GM19324 (cell line): ENCODE measurements around the gene RETREG2.

ENCODE experiments used
- ATAC-seq: cut with Tn5 transposase; IDR thresholded peaks from one replicate; pipeline ENCODE4 v1.9.1; 2021; ENCODE audit warnings: mild to moderate bottlenecking, moderate library complexity; ENCODE audit not compliant: unreplicated experiment, low FRiP score

Gene RETREG2

DNA sequence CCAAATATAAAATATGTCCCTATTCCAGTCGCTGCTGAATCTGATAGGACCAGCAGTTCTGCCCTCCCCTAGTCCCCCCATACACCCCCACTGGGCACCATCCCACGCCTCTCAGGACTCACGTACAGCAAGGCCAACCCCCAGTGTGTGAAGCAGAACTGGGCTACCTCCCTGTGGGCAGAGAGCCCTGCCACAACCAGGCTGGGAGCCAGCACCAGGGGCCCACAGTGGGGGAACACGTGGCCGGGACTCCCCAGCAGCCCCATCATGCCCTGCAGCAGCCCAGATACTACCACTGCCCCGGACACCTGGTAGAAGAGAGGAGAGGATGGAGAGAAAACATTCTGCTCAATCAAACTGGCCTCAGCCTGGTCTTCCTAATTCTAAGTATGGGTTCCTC is 9.5 kb upstream of the RETREG2 start:
- ATAC-seq = no peak

DNA sequence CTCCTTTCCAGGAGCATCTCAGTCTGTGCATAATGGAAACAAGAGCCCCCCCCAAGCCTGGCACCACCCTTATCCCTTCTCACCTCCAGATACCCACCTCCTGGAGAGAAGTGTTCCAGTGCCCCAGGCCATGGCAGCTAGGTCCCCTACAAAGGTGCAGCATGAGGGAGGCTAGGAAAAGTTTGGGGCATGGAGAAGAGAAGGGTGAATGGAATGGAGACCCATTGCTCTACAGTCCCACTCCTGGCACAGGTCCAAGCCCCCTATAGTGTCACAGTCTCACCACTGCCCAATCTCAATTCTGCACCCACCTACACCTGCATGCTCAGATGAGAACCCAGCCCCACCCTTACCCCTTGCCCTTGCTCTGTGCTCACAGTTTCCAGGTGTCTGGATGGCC is 9.1 kb upstream of the RETREG2 start:
- no peak for ATAC-seq

DNA sequence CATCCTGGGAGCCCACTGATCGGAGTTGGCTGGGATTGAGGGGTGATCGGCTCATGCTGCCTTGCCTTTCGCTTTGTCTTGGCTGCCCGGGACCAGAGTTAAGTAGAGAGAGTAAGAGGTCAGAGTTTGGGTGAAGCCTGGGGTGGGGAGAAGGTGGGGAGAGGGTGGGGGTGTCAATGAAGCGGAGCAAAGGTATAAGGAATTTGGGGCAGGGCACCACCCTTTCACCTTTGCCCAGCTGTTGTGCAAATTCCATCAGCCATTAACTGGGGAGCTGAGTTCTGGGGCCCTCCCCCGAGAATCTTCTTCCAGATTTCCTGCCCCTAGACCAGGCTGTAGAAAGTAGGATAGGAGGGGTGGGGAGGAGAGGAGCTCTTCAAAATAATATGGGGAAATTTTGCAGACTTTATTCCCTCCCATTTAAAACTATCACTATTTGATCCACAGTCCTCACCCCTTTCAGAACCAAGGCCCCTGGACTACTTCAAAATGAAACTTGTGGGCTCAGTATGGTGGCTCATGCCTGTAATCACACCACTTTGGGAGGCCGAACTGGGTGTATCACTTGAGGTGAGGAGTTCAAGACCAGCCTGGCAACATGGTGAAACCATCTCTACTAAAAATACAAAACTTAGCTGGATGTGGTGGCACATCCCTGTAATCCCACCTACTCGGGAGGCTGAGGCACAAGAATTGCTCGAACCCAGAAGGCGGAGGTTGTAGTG is 8.0 kb upstream of the RETREG2 start, which contains the start of gene SLC23A3:
Gene SLC23A3, minus strand, starts transcription at position 100 of the 725 bp plus-strand sequence. Its CDS starts 45 bp downstream, at position 55.
- ATAC-seq = no peak

DNA sequence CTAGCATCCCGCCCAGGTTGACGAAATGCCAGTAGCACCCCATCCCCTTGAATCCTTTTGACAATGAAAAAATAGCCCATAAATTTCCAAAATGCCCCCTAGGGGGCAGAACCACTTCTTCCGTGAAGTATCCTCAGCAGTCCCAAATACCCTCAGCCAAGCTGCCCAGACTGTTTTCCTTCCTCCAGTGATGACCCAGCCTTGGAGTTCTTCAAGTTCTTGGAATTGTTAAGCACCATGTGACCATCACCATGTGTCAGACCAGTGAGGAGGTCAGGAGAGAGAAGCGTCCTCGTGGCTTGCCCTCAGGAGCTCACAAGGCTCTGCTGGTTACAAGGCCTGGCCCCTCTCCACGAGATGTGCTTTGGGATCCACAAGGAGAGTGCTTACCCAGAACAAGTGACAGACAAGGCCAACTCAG is 6.8 kb upstream of the RETREG2 start:
- ATAC-seq = no peak

DNA sequence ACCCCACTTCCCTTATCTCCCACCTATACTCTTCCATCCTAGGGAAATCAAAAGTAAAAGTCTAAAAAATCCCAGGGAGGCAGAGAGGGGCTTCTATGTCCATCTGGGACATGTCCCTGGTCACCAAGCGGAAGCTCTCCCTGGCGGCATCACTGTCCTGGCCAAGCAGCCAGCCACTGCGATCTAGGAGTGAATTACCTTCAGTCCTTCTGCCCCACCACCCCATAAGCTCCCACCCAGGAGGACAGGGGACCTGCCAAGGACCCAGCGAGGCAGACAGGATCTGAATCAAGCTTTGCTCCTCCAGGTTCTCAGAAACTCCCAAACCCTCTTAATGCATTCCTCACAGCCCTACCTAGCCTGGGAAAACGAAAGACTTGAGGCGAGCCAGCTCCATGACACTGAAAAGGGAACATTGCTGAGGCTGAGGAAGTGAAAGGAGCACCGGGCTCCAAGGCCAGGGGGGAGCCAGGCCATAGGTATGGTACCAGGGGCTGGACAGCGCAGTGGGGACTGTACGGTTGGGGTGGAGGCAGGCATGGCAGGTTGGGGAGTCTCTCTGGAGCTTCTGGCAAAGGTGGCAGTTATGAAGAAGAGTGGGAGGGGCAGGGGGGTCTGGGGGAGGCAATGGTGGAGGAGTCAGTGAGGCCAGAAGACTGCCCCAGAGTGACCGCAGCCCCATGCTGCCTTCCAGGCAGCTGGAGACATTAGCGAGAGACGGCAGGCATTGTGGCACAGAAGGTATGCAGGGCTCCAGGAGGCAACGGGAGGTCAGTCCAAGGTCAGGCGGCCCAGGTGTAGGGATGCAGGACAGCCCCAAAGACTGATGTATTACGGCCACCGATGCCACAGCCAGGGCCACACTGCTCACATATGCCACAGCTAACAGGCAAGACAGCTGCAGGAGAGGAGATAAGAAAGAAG is 5.6 kb upstream of the RETREG2 start:
- ATAC-seq = no peak

DNA sequence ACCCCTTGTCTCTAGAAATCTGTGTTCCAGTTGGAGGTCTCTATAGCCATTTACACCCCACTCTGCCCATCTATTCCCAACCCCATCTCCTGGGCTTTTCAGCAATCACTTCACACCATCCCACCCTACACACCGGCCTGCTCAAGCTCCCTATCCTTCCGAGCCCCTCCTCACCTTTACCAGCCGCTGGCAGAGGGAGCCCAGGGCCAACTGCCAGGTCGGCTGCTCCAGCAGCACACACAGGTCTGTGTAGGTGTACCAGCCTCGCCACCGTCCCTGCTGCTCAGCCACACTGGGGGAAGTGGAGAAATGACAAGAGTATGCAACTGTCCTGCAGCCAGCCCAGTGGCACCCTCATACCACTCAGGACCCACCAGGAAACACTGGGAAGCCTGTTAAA is 4.9 kb upstream of the RETREG2 start:
- no peak for ATAC-seq

DNA sequence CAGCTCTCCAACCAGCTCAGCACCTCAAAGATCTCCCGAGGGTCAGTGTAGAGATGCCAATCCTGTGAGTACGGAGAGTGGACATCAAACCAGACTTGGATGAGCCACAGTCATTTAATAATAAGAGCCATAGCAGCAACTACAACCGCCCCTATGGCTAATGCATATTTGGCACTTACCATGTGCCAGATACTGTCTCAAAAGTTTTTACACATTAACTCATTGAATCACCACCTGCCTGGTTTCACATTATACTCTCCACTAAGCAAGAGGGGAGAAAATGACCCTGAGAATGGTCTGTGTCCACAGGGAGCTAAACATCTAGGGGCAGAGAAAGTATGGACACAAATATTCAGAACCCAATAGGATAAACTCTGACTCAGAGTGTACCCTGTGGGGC is 3.9 kb upstream of the RETREG2 start:
- no peak for ATAC-seq

DNA sequence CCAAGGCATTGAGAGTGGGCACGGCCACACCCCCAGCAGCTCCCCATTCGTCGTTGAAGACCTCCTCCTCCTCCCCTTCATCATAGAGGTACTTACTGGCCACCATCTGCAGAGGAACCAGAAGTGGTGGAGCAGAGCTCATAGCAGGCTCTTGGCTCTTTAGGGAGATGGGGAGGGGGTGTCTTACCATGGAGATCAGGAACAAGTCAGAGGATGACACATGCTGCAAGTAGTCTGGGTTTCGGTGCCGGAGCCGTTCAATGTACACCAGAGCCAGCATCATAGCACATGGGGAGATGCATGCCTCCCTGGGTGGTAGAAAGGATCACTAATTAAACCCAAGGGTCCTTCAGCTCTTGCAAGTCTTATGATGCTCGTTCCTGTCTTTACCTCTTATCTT is 3.3 kb upstream of the RETREG2 start:
- ATAC-seq = no peak

DNA sequence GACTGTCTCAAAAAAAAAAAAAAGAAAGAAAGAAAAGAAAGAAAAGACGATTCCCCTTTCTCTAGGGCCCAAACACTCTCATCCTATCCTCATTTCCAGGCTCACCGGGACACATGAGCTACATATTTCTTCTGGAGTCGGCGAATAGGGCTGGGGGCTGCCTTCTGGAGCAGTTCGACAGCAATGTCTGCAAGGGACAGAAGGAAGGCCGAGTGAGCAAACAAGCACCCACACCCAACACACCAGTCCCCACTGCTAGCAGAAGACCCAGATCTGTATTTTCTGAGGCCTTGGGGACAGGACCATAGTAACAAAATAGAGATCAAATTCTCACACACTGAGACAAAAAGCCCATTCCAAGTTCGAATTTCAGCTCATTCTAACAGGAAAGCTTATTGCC is 2.6 kb upstream of the RETREG2 start:
- no peak for ATAC-seq

DNA sequence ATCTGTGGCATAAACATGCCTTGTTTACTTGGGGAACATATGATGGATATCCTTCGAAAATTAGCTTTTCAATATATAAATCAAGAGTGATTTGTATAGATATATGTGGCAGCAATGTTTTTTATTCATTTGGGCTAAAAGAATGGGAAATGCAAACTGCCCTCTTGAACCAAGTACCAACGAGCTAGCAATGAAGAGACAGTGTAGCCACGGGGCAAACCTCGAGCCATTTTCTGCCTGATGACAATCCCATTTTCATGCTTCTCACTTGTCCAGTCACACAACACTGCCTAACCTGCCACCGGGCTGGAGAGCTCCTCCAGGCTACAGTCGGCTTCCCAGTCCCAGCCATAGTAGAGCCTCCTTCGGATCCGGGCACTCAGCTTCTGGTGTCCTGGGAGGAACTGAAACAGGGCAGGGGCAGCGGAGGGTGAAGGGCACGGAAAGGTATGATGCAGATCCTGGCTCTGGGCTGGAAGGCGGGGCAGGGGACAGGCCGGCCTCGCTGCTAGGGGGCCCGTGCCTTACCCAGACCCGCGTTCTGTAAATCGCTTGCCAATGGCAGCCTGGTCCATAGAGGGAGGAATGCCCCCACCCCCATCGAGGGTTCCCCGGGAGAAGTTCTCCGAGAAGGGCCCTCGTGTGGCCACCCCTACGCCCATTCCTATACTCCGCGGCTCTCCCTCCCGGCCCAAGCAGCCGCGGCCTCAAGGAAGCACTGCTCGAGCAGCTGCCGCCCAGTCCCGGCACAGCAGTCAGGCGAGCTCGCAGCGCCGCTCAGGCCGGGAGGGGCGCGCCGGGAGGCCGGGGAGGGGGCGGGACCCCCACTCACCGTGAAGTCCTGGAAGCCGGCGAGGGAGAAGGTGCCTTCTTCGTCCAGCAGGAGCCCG is 1.9 kb upstream of the RETREG2 start:
- peak; percentile 10 for ATAC-seq

DNA sequence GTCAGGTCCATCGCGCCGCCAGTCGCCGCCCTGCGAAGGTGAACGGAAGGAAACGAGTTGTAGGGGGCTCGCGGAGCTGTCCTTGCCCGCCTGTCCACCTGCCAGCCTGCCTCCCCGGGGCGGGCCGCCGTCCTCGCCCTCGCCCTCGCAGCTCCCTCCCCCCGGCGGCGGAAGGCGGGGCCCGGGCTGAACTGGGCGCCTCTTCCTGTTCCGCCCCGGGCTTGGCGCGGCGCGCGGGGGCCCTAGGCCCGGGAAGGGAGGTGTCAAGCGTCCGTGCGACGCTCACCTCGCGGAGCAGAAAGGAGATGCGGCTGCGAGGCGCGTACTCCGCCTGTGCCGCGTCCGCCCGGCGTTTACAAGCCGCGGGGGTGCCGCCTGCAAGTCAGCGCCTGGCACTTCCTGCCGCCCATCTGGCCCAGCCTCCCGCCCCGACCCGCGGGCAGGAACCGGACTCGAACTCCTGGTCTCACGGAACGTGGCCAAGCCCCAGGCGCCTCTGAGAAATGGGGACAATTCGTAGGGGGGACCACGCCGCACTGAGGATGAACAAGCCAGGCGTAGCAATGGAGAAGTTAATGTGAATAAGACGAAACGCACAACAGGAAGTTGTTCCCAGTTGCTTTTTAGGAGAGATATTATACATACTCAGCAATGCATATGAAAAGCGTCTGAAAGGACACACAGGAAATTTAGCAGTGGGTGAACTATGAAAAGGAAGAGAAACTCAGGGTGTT is 1.1 kb upstream of the RETREG2 start, which contains the start of gene CNPPD1:
Gene CNPPD1, minus strand, starts transcription at position 108 of the 734 bp plus-strand sequence. Its CDS starts 97 bp downstream, at position 11.
- ATAC-seq = peak; percentile 68

DNA sequence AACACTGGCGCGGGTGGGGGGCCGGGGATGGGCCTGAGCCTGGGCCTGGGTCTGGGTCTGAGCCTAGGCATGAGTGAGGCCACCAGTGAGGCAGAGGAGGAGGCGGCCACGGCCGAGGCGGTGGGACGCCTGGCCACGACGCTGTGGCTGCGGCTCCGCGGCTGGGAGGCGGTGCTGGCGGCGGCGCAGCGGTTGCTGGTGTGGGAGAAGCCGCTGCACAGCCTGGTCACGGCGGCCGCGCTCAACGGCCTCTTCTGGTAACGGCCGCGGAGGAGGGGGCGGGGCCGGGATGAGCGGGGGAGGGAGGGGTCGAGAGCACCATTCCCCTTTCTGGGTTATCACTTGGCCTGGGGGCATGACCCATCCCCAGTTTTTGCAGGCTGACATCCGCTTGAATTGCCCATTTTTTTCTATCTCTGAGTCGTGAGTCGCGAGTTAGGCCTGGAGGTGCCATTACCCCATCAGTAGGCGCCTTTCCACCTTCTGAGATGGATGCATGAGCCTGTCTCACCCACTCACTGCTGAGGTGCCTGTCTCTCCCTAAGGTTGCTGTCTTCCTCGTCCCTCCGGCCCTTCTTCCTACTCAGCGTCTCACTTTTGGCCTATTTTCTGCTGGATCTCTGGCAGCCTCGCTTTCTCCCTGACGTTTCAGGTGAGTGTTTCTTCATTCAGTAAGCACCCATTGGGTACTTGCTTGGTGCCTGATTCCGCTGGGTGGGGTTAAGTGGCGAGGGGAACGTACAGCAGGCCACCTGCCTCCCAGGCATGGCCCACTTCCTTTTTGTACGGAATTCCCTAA is 501 bp downstream of the RETREG2 start:
- ATAC-seq = no peak

DNA sequence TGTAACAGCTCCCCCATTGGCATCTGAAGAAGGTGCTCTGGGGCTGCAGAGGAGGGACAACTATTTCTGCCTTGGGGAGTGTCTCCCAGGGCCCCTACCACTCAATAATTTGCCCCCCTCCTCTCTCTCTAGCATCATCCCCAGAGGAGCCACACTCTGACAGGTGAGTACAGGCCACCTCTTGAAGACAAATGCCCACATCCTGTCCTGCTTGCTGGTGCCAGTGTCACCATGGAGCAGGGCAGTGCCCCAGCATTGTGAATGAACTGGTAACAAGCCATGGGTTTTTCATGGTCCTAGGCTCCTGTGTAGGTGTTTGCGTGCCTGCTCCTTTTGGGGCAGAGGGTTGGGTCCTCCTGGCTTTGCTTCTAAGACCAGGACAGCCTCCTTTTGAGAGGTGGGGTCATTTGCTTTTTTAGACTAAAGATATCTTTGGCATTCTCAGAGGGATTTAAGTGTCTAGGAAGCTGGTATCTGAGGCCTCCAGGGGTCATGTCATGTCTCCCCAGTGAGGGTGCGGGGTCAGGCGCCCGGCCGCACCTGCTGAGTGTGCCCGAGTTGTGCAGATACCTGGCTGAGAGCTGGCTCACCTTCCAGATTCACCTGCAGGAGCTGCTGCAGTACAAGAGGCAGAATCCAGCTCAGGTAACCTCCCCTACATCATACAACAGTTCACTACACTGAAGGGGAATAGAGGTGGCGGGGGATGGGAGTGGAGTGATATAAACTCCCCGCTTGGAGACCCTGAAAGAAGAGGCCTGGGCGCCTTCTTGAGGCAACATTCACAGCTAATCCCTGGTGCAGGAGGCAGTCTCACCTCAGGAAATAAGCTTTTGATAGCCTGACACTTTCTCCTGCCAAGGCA is 1.8 kb downstream of the RETREG2 start:
- ATAC-seq = no peak

DNA sequence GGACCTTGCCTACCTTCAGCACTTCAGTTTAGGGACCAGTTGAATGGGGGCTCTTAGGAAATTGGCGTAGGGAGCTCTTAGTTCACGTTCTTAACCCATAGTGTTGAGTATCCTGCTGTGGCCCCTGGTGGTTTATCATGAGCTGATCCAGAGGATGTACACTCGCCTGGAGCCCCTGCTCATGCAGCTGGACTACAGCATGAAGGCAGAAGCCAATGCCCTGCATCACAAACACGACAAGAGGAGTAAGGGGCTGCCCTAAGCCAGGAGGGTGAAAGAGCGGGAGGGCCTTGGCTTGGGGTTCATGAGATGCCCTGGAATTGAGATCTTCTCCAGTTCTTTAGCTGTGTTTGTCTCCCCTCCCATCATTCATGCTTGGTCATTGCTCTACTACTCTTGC is 2.9 kb downstream of the RETREG2 start:
- no peak for ATAC-seq

DNA sequence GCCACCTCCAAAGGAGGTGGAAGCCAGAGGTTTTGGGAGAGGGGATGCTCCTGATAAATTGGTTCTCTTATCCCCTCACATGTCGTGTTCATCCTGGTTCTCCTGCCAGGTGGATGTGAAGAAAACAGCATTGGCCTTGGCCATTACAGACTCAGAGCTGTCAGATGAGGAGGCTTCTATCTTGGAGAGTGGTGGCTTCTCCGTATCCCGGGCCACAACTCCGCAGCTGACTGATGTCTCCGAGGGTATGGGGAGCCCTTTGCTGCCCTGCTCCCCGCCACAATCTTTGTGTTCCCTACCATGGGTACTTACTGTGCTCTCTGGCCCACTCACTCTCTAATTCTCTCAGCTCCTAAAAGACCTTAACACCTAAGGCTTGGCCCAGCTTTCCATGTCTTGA is 3.5 kb downstream of the RETREG2 start:
- no peak for ATAC-seq

DNA sequence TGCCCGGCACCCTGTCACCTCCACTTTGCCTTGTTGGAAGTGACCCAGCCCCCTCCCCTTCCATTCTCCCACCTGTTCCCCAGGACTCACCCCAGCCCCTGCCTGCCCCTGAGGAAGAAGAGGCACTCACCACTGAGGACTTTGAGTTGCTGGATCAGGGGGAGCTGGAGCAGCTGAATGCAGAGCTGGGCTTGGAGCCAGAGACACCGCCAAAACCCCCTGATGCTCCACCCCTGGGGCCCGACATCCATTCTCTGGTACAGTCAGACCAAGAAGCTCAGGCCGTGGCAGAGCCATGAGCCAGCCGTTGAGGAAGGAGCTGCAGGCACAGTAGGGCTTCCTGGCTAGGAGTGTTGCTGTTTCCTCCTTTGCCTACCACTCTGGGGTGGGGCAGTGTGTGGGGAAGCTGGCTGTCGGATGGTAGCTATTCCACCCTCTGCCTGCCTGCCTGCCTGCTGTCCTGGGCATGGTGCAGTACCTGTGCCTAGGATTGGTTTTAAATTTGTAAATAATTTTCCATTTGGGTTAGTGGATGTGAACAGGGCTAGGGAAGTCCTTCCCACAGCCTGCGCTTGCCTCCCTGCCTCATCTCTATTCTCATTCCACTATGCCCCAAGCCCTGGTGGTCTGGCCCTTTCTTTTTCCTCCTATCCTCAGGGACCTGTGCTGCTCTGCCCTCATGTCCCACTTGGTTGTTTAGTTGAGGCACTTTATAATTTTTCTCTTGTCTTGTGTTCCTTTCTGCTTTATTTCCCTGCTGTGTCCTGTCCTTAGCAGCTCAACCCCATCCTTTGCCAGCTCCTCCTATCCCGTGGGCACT is 4.5 kb downstream of the RETREG2 start:
- ATAC-seq = no peak

DNA sequence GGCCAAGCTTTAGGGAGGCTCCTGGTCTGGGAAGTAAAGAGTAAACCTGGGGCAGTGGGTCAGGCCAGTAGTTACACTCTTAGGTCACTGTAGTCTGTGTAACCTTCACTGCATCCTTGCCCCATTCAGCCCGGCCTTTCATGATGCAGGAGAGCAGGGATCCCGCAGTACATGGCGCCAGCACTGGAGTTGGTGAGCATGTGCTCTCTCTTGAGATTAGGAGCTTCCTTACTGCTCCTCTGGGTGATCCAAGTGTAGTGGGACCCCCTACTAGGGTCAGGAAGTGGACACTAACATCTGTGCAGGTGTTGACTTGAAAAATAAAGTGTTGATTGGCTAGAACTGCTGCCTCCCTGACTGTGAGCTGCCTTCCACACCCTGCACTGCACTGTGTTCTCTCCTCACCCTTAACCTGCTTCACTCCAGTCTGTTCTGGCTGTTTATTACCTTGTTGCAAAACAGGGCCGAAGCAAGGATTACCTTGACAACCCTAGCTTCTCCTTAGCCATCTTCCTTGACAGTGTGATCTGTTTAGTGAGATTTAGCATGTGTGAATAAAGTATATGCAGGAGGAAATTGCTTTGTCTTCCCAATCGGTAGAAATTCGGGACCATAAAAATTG is 5.2 kb downstream of the RETREG2 start:
- ATAC-seq = no peak
